DMS79 treated with DMSO at 0.1 percent for 48 hours (cell line): ENCODE results near the gene TMEM120B.

Experiments
- DNase-seq: peaks from one replicate; lab custom pipeline; 2025; lab: John Stamatoyannopoulos, UW

The TMEM120B gene

GRCh38 chr12:121792607-121793439, 80.3 kb downstream of the TMEM120B start:
- DNase-seq: no peak

GRCh38 chr12:121793440-121793837, 80.9 kb downstream of the TMEM120B start, which contains the start of gene RHOF:
Gene RHOF (minus strand): TSS chr12:121793688. CDS start chr12:121793633, 55 bp downstream.
- DNase-seq: no peak

- DNase-seq: no peak
Measured at GRCh38 chr12:121793838-121794533, 81.4 kb downstream of the TMEM120B start.

GRCh38 chr12:121794534-121795033, 82.0 kb downstream of the TMEM120B start:
- no peak for DNase-seq

GRCh38 chr12:121795034-121795968, 82.7 kb downstream of the TMEM120B start:
- peak; percentile 26 for DNase-seq

- peak; percentile 64 for DNase-seq
Measured at GRCh38 chr12:121796855-121797751, 84.6 kb downstream of the TMEM120B start.

- peak; percentile 92 for DNase-seq
Measured at GRCh38 chr12:121797937-121798786, 85.6 kb downstream of the TMEM120B start.

- no peak for DNase-seq
Measured at GRCh38 chr12:121798787-121799155, 86.2 kb downstream of the TMEM120B start.

GRCh38 chr12:121799156-121799841, 86.7 kb downstream of the TMEM120B start:
- peak; percentile 84 for DNase-seq

GRCh38 chr12:121799842-121800693, 87.5 kb downstream of the TMEM120B start:
- peak; percentile 84 for DNase-seq

GRCh38 chr12:121800694-121801594, 88.4 kb downstream of the TMEM120B start:
- peak; percentile 54 for DNase-seq

- peak; percentile 80 for DNase-seq
Measured at GRCh38 chr12:121801595-121802484, 89.3 kb downstream of the TMEM120B start.

- DNase-seq: no peak
Measured at GRCh38 chr12:121802485-121802842, 89.9 kb downstream of the TMEM120B start.

GRCh38 chr12:121802843-121803698, 90.5 kb downstream of the TMEM120B start:
- DNase-seq: peak; percentile 96

GRCh38 chr12:121803861-121804416, 91.4 kb downstream of the TMEM120B start, which contains the start of gene SETD1B:
Gene SETD1B (plus strand): TSS chr12:121804009. CDS start chr12:121804738, 729 bp downstream.
- peak; percentile 14 for DNase-seq
